ENCODE measurements around the gene PARK7.

The PARK7 gene

GRCh38 chr1:8002329-8002910 is 40.9 kb downstream of the PARK7 start:
- TF ChIP-seq CTCF (IDR thresholded peaks at IDR 0.05; ENCODE audit: extremely low read depth, missing control alignments): no peak
- no peak for DNase-seq (ENCODE audit: low spot score)

GRCh38 chr1:8002921-8003320 is 41.4 kb downstream of the PARK7 start:
- no peak for TF ChIP-seq CTCF (IDR thresholded peaks at IDR 0.05; ENCODE audit: extremely low read depth, missing control alignments)

GRCh38 chr1:8003438-8004112 is 42.1 kb downstream of the PARK7 start:
- DNase-seq (ENCODE audit: low spot score): no peak

More at GRCh38 chr1:8002921-8003320, 41.4 kb downstream of the PARK7 start:
- DNase-seq (ENCODE audit: low spot score): no peak

GRCh38 chr1:8004113-8004802 is 42.7 kb downstream of the PARK7 start:
- DNase-seq (ENCODE audit: low spot score): no peak
- no peak for TF ChIP-seq CTCF (IDR thresholded peaks at IDR 0.05; ENCODE audit: extremely low read depth, missing control alignments)

More at GRCh38 chr1:8003438-8004112, 42.1 kb downstream of the PARK7 start:
- no peak for TF ChIP-seq CTCF (IDR thresholded peaks at IDR 0.05; ENCODE audit: extremely low read depth, missing control alignments)

- TF ChIP-seq CTCF (IDR thresholded peaks at IDR 0.05; ENCODE audit: extremely low read depth, missing control alignments): no peak
- no peak for DNase-seq (ENCODE audit: low spot score)
Observed at GRCh38 chr1:8004803-8005573, 43.5 kb downstream of the PARK7 start.

- no peak for DNase-seq (ENCODE audit: low spot score)
- no peak for TF ChIP-seq CTCF (IDR thresholded peaks at IDR 0.05; ENCODE audit: extremely low read depth, missing control alignments)
Observed at GRCh38 chr1:8006037-8006963, 44.8 kb downstream of the PARK7 start.

All from GM20000 (cell line).